Fibroblast of mammary gland (primary cell): ENCODE results near the gene TECR.
A peak's percentile ranks its signal among the peaks of the same experiment; 100 is the strongest.

Experiments
- DNase-seq: peaks from one replicate; pipeline ENCODE4 v3.0.0-alpha.2; 2010; ENCODE audit warnings: low read depth
- H3K4me3 ChIP-seq: 2 replicates; pipeline ENCODE4 v1.5.1; 2011; ENCODE audit warnings: low read depth, mild to moderate bottlenecking, low read length, moderate library complexity; ENCODE audit not compliant: control insufficient read depth
- CTCF ChIP-seq: conservative IDR thresholded peaks from 2 replicates; pipeline ENCODE4 v1.5.1; 2011; ENCODE audit warnings: low read depth, low read length, inconsistent platforms; ENCODE audit not compliant: control insufficient read depth, insufficient read depth

TECR gene

GRCh38 chr19:14511229-14511593 lies 18.2 kb upstream of the TECR start:
- no peak for TF ChIP-seq CTCF
- no peak for DNase-seq
- no peak overlapping the region for H3K4me3 ChIP-seq

GRCh38 chr19:14512406-14512961 lies 16.9 kb upstream of the TECR start:
- TF ChIP-seq CTCF = no peak
- no peak overlapping the region for H3K4me3 ChIP-seq
- DNase-seq = no peak

GRCh38 chr19:14514215-14514863 lies 15.1 kb upstream of the TECR start:
- no peak for TF ChIP-seq CTCF
- no peak overlapping the region for H3K4me3 ChIP-seq
- no peak for DNase-seq

- no peak for TF ChIP-seq CTCF
- no peak for DNase-seq
- H3K4me3 ChIP-seq = peak overlapping the region; percentile 76
Measured at GRCh38 chr19:14515501-14516047, 13.8 kb upstream of the TECR start.

- TF ChIP-seq CTCF = no peak
- peak overlapping the region; percentile 76 for H3K4me3 ChIP-seq
- no peak for DNase-seq
Measured at GRCh38 chr19:14516048-14516534, 13.3 kb upstream of the TECR start.

- H3K4me3 ChIP-seq = peak overlapping the region; percentile 76
- TF ChIP-seq CTCF = no peak
- DNase-seq = no peak
Measured at GRCh38 chr19:14516746-14517438, 12.5 kb upstream of the TECR start.
